ENCODE results near the gene JMY.

DNA sequence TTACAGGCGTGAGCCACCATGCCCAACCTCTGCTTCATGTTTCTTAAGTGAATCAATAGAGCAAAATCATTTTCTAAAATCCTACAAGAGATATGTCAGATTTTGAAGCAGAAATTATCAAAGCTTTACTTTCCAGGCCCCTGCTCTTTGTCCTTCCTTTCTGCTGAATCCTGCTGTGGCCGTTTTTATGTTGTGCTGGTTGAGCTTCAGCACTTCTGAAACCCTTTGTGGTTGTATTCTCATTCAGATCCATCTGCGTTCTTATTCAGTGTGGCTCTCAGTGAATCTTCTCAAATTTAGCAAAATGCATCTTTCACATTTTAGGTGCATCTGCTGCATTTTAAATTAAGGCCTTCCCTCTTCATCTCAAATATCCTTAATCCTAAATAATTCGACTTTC is 26.0 kb downstream of the JMY start:
- TF ChIP-seq EP300 (IDR thresholded peaks at IDR 0.05; ENCODE audit: low read depth): no peak
- TF ChIP-seq POLR2AphosphoS5 (IDR thresholded peaks at IDR 0.05): no peak
- no peak for TF ChIP-seq POLR2A (IDR thresholded peaks at IDR 0.05)
- TF ChIP-seq, protein P1, sequence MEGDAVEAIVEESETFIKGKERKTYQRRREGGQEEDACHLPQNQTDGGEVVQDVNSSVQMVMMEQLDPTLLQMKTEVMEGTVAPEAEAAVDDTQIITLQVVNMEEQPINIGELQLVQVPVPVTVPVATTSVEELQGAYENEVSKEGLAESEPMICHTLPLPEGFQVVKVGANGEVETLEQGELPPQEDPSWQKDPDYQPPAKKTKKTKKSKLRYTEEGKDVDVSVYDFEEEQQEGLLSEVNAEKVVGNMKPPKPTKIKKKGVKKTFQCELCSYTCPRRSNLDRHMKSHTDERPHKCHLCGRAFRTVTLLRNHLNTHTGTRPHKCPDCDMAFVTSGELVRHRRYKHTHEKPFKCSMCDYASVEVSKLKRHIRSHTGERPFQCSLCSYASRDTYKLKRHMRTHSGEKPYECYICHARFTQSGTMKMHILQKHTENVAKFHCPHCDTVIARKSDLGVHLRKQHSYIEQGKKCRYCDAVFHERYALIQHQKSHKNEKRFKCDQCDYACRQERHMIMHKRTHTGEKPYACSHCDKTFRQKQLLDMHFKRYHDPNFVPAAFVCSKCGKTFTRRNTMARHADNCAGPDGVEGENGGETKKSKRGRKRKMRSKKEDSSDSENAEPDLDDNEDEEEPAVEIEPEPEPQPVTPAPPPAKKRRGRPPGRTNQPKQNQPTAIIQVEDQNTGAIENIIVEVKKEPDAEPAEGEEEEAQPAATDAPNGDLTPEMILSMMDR (IDR thresholded peaks at IDR 0.05): no peak
